GM20000 (cell line): ENCODE measurements around the gene RAPGEF1.

Experiments used
- DNase-seq: peaks from one replicate; pipeline ENCODE4 v3.0.0; 2012; ENCODE audit warnings: low spot score
- TF ChIP-seq, protein P1 (sequence below): IDR thresholded peaks from 2 replicates; pipeline ENCODE4 v1.5.1; 2012; ENCODE audit warnings: mild to moderate bottlenecking, control low read depth; ENCODE audit errors: extremely low read depth, missing control alignments

Gene RAPGEF1

DNA sequence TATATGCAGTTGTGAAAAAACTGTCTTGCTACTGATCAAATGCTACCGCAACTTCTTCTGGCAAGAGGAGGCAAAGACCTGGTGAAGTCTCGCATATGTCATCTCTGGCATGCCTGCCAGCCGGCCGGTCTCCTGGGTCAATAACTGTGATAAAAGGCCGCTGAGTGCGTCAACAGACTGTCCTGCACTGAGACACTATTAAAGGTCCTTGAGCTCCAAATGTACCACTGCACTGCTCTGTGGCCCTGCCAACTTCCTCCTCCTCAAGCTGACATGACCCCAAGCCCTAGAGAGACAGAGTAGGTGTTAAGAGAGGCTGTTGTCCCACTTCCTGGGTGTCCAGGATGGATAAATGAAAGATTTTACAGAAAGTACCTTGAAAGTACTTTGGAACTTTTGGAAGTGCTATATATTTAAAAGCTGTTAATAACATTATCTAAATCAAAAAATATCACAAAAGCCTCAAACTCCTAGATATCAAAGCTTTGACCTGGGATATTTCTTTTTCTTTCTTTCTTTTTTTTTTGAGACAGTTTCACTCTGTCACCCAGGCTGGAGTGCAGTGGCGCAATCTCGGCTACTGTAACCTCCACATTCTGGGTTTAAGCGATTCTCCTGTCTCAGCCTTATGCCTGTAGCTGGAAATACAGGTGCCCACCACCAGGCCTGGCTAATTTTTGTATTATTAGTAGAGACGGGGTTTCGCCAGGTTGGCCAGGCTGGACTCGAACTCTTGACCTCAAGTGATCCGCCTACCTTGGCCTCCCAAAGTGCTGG lies 31.5 kb downstream of the RAPGEF1 start:
- TF ChIP-seq, protein P1, sequence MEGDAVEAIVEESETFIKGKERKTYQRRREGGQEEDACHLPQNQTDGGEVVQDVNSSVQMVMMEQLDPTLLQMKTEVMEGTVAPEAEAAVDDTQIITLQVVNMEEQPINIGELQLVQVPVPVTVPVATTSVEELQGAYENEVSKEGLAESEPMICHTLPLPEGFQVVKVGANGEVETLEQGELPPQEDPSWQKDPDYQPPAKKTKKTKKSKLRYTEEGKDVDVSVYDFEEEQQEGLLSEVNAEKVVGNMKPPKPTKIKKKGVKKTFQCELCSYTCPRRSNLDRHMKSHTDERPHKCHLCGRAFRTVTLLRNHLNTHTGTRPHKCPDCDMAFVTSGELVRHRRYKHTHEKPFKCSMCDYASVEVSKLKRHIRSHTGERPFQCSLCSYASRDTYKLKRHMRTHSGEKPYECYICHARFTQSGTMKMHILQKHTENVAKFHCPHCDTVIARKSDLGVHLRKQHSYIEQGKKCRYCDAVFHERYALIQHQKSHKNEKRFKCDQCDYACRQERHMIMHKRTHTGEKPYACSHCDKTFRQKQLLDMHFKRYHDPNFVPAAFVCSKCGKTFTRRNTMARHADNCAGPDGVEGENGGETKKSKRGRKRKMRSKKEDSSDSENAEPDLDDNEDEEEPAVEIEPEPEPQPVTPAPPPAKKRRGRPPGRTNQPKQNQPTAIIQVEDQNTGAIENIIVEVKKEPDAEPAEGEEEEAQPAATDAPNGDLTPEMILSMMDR: no peak
- DNase-seq: no peak

DNA sequence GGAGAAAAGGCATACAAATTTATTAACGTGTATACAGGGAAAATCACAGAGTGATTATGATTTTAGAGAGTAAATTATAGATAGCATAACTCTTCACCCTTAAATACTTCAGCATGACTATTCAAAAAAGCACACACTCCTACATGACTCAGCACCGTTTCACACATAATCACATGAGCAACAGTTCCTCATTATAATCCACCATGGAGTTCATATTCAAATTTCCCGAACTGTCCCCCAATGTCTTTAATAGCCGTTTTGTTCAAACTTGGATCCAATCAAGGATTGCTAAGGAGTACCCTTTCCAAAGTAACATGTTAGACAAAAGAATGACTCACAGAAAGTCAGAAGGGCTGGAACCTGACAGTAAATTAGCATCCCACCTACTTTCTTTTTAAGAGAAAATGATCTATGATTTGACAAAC lies 32.1 kb downstream of the RAPGEF1 start:
- no peak for DNase-seq
- TF ChIP-seq, protein P1: no peak

GRCh38 chr9:131707050-131707449 lies 32.8 kb downstream of the RAPGEF1 start:
- no peak for DNase-seq
- TF ChIP-seq, protein P1: no peak

- no peak for DNase-seq
- TF ChIP-seq, protein P1: no peak
These were observed 33.3 kb downstream of the RAPGEF1 start for GRCh38 chr9:131706608-131706970.

DNA sequence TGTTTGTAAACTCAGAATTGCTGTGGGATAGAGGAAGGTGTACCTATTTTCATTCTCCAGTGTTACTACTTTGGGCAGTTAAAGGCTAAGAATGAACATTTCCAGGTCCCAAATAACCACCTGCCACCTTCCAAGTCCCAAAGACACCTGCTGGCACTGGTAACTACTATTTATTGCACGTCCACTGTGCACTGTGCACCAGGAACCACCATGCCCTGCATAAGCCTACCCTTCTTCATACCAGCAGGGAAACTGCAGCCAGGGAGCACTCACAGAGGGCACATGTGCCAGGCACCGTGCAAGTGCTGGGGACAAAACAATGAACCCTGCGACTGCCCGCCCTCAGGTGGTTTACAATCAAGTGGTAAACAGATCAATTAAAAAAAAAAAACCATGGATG lies 34.9 kb downstream of the RAPGEF1 start:
- no peak for DNase-seq
- TF ChIP-seq, protein P1: no peak

DNA sequence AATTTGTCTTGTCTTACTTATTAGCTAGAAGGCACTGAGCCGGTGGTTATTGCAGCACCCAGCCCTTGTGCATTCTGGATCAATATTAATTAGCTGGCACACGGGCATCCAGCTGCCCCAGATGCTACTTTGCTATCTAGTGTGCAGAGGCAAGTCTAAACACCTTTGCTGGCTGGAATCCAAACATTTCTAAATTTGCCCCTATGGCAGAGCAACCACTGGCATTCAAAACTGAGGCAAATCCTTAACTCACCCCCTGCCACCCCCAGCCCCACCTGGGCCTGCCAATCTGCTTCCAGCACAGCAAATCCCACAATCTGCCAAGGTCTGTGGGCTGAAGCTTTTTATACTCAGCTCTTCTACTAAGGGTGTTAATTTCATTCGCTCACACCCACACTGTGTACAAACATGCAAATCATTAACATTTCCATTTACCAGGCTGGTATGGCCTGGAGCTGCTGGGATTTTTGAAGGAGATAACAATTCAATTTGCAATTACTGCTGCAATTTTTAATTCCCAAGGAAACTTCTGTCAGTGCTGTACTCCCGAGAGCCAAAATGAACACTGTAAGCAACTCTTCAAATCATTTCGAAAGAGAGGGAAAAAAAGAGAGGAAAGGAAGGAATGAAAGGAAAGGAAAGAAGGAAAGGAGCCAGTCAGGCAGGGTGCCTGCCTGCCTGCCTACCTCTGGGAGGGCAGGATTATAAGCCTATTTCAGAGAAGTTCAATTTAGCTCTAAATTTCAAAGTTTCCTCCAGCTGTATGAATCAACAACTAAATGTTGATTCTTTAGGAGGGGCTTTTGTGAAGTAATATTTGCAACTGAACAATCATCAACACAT lies 35.5 kb downstream of the RAPGEF1 start:
- TF ChIP-seq, protein P1: no peak
- no peak for DNase-seq

DNA sequence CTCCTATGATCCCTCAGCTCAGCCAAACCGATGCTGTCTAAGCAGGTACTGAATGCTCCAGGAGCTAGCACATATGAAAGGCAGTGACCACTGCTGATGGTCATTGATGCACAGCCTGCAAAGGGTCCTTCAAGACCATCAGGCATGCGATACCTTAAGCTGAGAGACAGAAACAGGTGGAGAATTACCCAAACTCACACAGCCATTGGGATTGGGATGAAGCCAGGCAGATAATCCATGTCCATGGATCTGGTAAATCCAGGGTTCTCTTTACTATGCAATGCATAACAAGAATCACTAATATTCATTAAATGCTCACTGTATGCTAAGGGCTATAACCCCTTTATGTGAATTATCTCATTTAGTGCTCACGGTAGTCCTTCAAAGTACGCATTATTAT lies 36.2 kb downstream of the RAPGEF1 start:
- no peak for DNase-seq
- TF ChIP-seq, protein P1: no peak
